ENCODE data around the gene FAM222B. TPM values are rescaled to one million over a fixed set of nuclear protein-coding genes. Genes with fewer than 3 reads are reported as not detected.

FAM222B gene
- total RNA-seq, result 9.5 TPM

GRCh38 chr17:28842282-28843012 is at the start of gene FAM222B:
Gene FAM222B (minus strand): TSS chr17:28842790. CDS start chr17:28766667, 76,123 bp downstream.

GRCh38 chr17:28854457-28855335 is 12.1 kb upstream of the FAM222B start, which contains the start of gene ERAL1:
Gene ERAL1 (plus strand): TSS chr17:28855016. CDS start chr17:28855035, 19 bp downstream.

GRCh38 chr17:28743243-28744103 is 99.1 kb downstream of the FAM222B start, which contains the start of gene TRAF4:
Gene TRAF4 (plus strand): TSS chr17:28744011. CDS start chr17:28744113, 102 bp downstream.

GRCh38 chr17:28728364-28729200 is 114.0 kb downstream of the FAM222B start, which contains the start of gene NEK8:
Gene NEK8 (plus strand): TSS chr17:28728788. CDS start chr17:28728814, 26 bp downstream.

GRCh38 chr17:28726226-28726626 is 116.4 kb downstream of the FAM222B start, which contains the start of gene TLCD1:
Gene TLCD1 (minus strand): TSS chr17:28726233. CDS start chr17:28726097, 136 bp downstream.

GRCh38 chr17:28717578-28718332 is 124.8 kb downstream of the FAM222B start, which contains the start of gene RAB34:
Gene RAB34 (minus strand): TSS chr17:28717868. CDS start chr17:28717266, 602 bp downstream.

GRCh38 chr17:28711723-28712031 is 130.9 kb downstream of the FAM222B start, which contains the start of gene PROCA1:
Gene PROCA1 (minus strand): TSS chr17:28711888. CDS start chr17:28711660, 228 bp downstream.

Small RNA genes lying within 50 kb of the gene (small RNA-seq; reads per million reads assigned to genes)
- gene RF00019 (ENCODE audit: low replicate concordance) (not detected), gene SNORD42A (ENCODE audit: low replicate concordance) (not detected), gene SNORD42B (ENCODE audit: low replicate concordance) (not detected), gene SNORD4A (ENCODE audit: low replicate concordance) (not detected), gene SNORD4B (ENCODE audit: low replicate concordance) (not detected)

Other genes with a start within 250 kb of the FAM222B start
- 26.7 TPM for gene SPAG5, start 243.8 kb downstream of the FAM222B start, total RNA-seq
- 16.0 TPM for gene RSKR, start 228.6 kb downstream of the FAM222B start, total RNA-seq
- 119 TPM for gene BLTP2, start 197.6 kb downstream of the FAM222B start, total RNA-seq
- gene SDF2, start 180.9 kb downstream of the FAM222B start, total RNA-seq, result 43.9 TPM
- 88.8 TPM for gene SUPT6H, start 180.6 kb downstream of the FAM222B start, total RNA-seq
- 3.3 TPM for gene PROCA1, start 130.9 kb downstream of the FAM222B start, total RNA-seq
- 110 TPM for gene RAB34, start 124.9 kb downstream of the FAM222B start, total RNA-seq
- 613 TPM for gene RPL23A, start 122.8 kb downstream of the FAM222B start, total RNA-seq
- 6.1 TPM for gene TLCD1, start 116.6 kb downstream of the FAM222B start, total RNA-seq
- gene NEK8, start 114.0 kb downstream of the FAM222B start, total RNA-seq, result 7.1 TPM
- 141 TPM for gene TRAF4, start 98.8 kb downstream of the FAM222B start, total RNA-seq
- gene ERAL1, start 12.2 kb upstream of the FAM222B start, total RNA-seq, result 38.7 TPM
- 49.9 TPM for gene FLOT2, start 54.9 kb upstream of the FAM222B start, total RNA-seq
- gene DHRS13, start 60.3 kb upstream of the FAM222B start, total RNA-seq, result 18.7 TPM
- 38.2 TPM for gene PHF12, start 108.7 kb upstream of the FAM222B start, total RNA-seq
- gene SEZ6, start 163.2 kb upstream of the FAM222B start, total RNA-seq, result 0.06 TPM
- gene PIPOX, start 200.4 kb upstream of the FAM222B start, total RNA-seq, result 4.3 TPM

Data from metanephros (tissue), 2 donors.